ENCODE data around the gene ANK2.

DNA sequence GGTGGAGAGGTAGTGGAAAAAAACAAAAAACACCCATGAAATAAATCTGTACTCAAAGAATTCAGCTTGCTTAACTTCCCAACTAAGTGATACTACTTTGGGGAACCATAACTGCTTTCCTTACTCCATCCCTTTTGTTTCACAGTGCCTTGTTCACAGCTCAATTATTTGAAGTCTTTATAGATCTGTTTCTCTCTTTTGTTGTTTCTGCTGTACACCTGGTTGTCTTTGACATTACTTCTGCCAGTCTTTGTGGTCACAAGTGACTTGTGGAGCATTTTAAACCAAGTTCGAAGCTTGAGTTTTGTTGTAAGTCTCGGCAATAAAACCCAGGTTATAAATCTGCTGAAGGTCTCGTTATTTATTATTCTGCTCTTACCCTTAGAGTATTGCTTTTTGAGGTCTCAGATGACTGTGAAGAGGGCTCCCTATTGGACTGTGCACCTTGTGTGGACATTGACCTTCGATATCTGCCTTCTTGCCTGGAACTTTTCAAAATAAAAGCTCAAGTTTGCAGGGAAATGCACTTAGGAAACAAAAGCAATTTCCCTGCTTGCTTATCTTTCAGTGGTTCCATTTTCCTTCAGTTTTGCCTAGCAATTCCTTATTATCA, 59.8 kb downstream of the ANK2 start:
- TF ChIP-seq POLR2A (IDR thresholded peaks at IDR 0.05) (no peak), EP300 (IDR thresholded peaks at IDR 0.05) (no peak)
- TF ChIP-seq, protein P1, sequence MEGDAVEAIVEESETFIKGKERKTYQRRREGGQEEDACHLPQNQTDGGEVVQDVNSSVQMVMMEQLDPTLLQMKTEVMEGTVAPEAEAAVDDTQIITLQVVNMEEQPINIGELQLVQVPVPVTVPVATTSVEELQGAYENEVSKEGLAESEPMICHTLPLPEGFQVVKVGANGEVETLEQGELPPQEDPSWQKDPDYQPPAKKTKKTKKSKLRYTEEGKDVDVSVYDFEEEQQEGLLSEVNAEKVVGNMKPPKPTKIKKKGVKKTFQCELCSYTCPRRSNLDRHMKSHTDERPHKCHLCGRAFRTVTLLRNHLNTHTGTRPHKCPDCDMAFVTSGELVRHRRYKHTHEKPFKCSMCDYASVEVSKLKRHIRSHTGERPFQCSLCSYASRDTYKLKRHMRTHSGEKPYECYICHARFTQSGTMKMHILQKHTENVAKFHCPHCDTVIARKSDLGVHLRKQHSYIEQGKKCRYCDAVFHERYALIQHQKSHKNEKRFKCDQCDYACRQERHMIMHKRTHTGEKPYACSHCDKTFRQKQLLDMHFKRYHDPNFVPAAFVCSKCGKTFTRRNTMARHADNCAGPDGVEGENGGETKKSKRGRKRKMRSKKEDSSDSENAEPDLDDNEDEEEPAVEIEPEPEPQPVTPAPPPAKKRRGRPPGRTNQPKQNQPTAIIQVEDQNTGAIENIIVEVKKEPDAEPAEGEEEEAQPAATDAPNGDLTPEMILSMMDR (IDR thresholded peaks at IDR 0.05) = no peak

Data from upper lobe of left lung (tissue), 4 donors.